CD4-positive, alpha-beta T cell (primary cell): ENCODE data around the gene LSR. TPM values are rescaled to one million over a fixed set of nuclear protein-coding genes. Genes with fewer than 3 reads are reported as not detected.
A peak's percentile ranks its signal among the peaks of the same experiment; 100 is the strongest.

Experiments used
- ATAC-seq: fragments of 200-7000 bp; cut with Tn5 transposase; one replicate; pipeline ENCODE4 v1.10.0; 2022; ENCODE audit warnings: mild to moderate bottlenecking; ENCODE audit not compliant: poor library complexity
- CTCF ChIA-PET: fragments of 350-600 bp; sonication (Branson Sonifier 250); formaldehyde crosslinking; loops from one replicate; lab custom pipeline; 2021; ENCODE audit warnings: antibody characterized with exemption, inconsistent platforms; lab: Charles Lee
- POLR2A ChIA-PET: fragments of 350-600 bp; sonication (Branson Sonifier 250); formaldehyde crosslinking; loops from one replicate; lab custom pipeline; 2021; ENCODE audit warnings: antibody characterized with exemption, inconsistent platforms; lab: Charles Lee
- DNase-seq, 14 experiments: peaks; one replicate each; pipeline ENCODE4 v3.0.0-alpha.2; 2013 to 2020; ENCODE audit warnings: mixed read lengths in 2 of 14
- H3K27ac ChIP-seq, 2 donors: one replicate each; pipeline versions ENCODE4 v1.5.1 to v1.7.0; 2013; ENCODE audit warnings: low read length in 2 of 2, low read depth in 1 of 2, mild to moderate bottlenecking in 1 of 2
- H3K27me3 ChIP-seq, 2 experiments: 1 replicate in 1 of 2; 2 replicates in 1 of 2; pipeline versions ENCODE4 v1.6.1 to v1.7.0; 2013; ENCODE audit warnings: low read length in 2 of 2, control low read depth in 1 of 2, mild to moderate bottlenecking in 1 of 2, moderate library complexity in 1 of 2; ENCODE audit not compliant: insufficient read depth in 2 of 2, control insufficient read depth in 1 of 2
- H3K36me3 ChIP-seq: one replicate; pipeline ENCODE4 v1.6.1; 2013; ENCODE audit warnings: low read length, control low read depth; ENCODE audit not compliant: insufficient read depth
- H3K4me1 ChIP-seq: one replicate; pipeline ENCODE4 v1.6.1; 2013; ENCODE audit warnings: low read length, control low read depth; ENCODE audit not compliant: insufficient read depth
- H3K4me3 ChIP-seq: one replicate; pipeline ENCODE4 v1.5.1; 2013; ENCODE audit warnings: mild to moderate bottlenecking, low read length, moderate library complexity
- H3K9me3 ChIP-seq, 2 experiments: 1 replicate in 1 of 2; 2 replicates in 1 of 2; pipeline versions ENCODE4 v1.6.1 to v1.7.0; 2013; ENCODE audit warnings: low read length in 2 of 2, mild to moderate bottlenecking in 2 of 2, control low read depth in 1 of 2, moderate library complexity in 1 of 2; ENCODE audit not compliant: control insufficient read depth in 1 of 2, insufficient read depth in 1 of 2
- H3K27ac Mint-ChIP-seq: one replicate; pipeline ENCODE4 v1.8.0; 2020; ENCODE audit warnings: mixed read lengths
- H3K27me3 Mint-ChIP-seq: one replicate; pipeline ENCODE4 v1.8.0; 2021; ENCODE audit warnings: mixed read lengths
- H3K36me3 Mint-ChIP-seq: one replicate; pipeline ENCODE4 v1.8.0; 2021; ENCODE audit warnings: low read depth, mixed read lengths
- H3K4me1 Mint-ChIP-seq: one replicate; pipeline ENCODE4 v1.8.0; 2021; ENCODE audit warnings: low read depth, mixed read lengths
- H3K4me3 Mint-ChIP-seq: one replicate; pipeline ENCODE4 v1.8.0; 2020; ENCODE audit warnings: mild to moderate bottlenecking, mixed read lengths
- H3K9me3 Mint-ChIP-seq: one replicate; pipeline ENCODE4 v1.8.0; 2020; ENCODE audit warnings: mixed read lengths
- intact Hi-C, 2 experiments: fragments of 100-400 bp; cut with DNase I in 1 of 2; cut with micrococcal nuclease in 1 of 2; formaldehyde crosslinking; loops; one replicate each; pipeline versions ENCODE4 v1.15.1 to v1.9.0; 2023 to 2025; cut with DNase I, micrococcal nuclease
- total RNA-seq, 174 experiments: library from RNA in 2 of 174; stranded (reverse) in 2 of 174; gene quantifications; one replicate each; pipeline ENCODE4 v1.2.3 and lab custom pipeline; 2021 to 2026
- TF ChIP-seq, protein P1 (sequence below): fragments of 200-600 bp; IDR thresholded peaks from one replicate; pipeline ENCODE4 v1.8.0; 2022; ENCODE audit warnings: antibody characterized with exemption, mild to moderate bottlenecking

Gene LSR
- total RNA-seq, 2 experiments from 2014 or later = 45.0 to 47.9 TPM

DNA sequence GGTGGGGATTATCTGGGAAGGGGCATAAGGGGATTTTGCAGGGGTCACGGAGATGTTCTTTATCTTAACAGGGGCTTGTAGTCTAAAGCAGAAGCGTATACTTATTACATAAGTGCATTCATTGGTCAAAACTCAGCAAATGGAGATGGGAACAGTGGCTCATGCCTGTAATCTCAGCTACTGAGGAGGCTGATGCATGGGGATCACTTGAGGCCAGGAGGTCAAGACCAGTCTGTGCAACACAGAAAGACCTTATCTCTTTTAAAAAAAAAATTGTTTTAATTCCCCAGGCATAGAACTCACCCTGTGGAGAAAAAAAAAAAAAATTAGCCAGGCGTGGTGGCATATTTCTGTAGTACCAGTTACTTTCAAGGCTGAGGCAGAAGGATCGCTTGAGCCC, 39.2 kb upstream of the LSR start:
- peaks cover 83% of the 10 kb centered on the region for H3K4me1 Mint-ChIP-seq

DNA sequence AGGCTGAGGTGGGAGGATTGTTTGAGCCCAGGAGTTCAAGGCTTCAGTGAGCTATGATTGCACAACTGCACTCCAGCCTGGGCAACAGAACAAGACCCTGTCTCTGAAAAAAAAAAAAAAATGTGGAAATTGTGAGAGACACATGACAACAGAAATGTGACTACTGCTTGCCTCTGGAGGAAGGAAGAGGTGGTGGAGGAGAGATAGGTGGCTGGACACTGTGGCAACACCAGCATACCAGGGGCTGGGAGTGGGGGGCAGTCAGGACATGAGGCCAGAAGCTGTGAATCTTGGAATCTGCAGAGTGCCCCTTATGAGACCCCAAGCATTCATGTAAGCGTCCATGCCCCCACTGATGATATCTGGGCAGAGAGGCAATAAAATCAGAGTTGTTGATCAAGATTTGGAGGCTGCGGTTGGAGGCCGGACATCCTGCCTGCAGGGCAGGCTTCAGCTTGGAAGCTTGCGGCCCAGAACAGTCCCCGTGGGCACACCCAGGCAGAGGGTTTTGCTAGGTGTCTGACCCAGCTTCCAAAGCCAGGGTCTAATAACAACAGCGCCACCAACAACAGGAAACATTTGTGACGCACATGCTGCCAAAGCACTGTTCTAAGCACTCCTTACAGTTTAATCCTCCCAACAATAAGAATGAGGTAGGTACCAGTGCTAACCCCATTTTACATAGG, 37.1 kb upstream of the LSR start:
- Mint-ChIP-seq H3K36me3 (peaks cover 4% of the 10 kb centered on the region), H3K27ac (peak overlapping the region; percentile 99), H3K4me1 (peaks cover 83% of the 10 kb centered on the region), H3K4me3 (peak overlapping the region; percentile 76), H3K27me3 (no peaks in the 10 kb centered on the region), H3K9me3 (no peaks in the 10 kb centered on the region)
- Histone ChIP-seq H3K27me3 (no peaks in the 10 kb centered on the region), H3K9me3 (peaks cover 0 to 12% of the 10 kb centered on the region in 2 experiments), H3K4me1 (peaks cover 95% of the 10 kb centered on the region), H3K27ac (peak overlapping the region; percentile 95 to 96), H3K36me3 (no peaks in the 10 kb centered on the region), H3K4me3 (no peak overlapping the region)
- peak; percentile 76 to 97 (median 84) for DNase-seq
- peak; percentile 52 for ATAC-seq
- TF ChIP-seq, protein P1, sequence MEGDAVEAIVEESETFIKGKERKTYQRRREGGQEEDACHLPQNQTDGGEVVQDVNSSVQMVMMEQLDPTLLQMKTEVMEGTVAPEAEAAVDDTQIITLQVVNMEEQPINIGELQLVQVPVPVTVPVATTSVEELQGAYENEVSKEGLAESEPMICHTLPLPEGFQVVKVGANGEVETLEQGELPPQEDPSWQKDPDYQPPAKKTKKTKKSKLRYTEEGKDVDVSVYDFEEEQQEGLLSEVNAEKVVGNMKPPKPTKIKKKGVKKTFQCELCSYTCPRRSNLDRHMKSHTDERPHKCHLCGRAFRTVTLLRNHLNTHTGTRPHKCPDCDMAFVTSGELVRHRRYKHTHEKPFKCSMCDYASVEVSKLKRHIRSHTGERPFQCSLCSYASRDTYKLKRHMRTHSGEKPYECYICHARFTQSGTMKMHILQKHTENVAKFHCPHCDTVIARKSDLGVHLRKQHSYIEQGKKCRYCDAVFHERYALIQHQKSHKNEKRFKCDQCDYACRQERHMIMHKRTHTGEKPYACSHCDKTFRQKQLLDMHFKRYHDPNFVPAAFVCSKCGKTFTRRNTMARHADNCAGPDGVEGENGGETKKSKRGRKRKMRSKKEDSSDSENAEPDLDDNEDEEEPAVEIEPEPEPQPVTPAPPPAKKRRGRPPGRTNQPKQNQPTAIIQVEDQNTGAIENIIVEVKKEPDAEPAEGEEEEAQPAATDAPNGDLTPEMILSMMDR = peak; percentile 20
- POLR2A ChIA-PET = interaction anchor here (0.6 to 4.4 kb wide), 36 partner anchors 8 to 692 kb away, joined by 3 to 56 read pairs (median 6); partner anchors contain the start of genes FXYD5, FXYD7, IGFLR1 and USF2
- CTCF ChIA-PET = interaction anchor here (1.1 to 1.6 kb wide), 9 partner anchors 8 to 167 kb away, joined by 3 to 10 read pairs (median 4); partner anchors contain the start of gene FXYD5
- intact Hi-C loops = loop anchor here in 1 of 2 experiments (2.0 to 10.0 kb wide), 5 partner anchors 53 to 209 kb away; partner anchors contain the start of genes FXYD5, FXYD7, GRAMD1A and USF2

More for the DNA sequence above, 39.2 kb upstream of the LSR start:
- H3K27ac ChIP-seq = peak overlapping the region; percentile 52 to 55
- peaks cover 0 to 10% of the 10 kb centered on the region in 2 experiments for H3K9me3 ChIP-seq
- ChIA-PET CTCF (no interaction called here), POLR2A (interaction anchor here (2.5 to 4.4 kb wide), 2 partner anchors 28 to 67 kb away, joined by 10 to 38 read pairs; partner anchors contain the start of gene FXYD7)
- ATAC-seq (no peak), DNase-seq (no peak)
- H3K36me3 ChIP-seq = no peaks in the 10 kb centered on the region
- H3K27ac Mint-ChIP-seq = peak overlapping the region; percentile 99
- intact Hi-C loops = loop anchor here (2.0 to 10.0 kb wide), 7 partner anchors 38 to 212 kb away; partner anchors contain the start of genes FXYD5 (in 2 of the 2), GRAMD1A (in 1 of the 2), LSR (in 1 of the 2) and USF2 (in 1 of the 2)
- H3K4me3 ChIP-seq = no peak overlapping the region
- no peaks in the 10 kb centered on the region for H3K27me3 Mint-ChIP-seq
- H3K9me3 Mint-ChIP-seq = no peaks in the 10 kb centered on the region
- no peak overlapping the region for H3K4me3 Mint-ChIP-seq
- H3K27me3 ChIP-seq = no peaks in the 10 kb centered on the region
- TF ChIP-seq, protein P1 = no peak
- peaks cover 97% of the 10 kb centered on the region for H3K4me1 ChIP-seq
- H3K36me3 Mint-ChIP-seq = peaks cover 4% of the 10 kb centered on the region

DNA sequence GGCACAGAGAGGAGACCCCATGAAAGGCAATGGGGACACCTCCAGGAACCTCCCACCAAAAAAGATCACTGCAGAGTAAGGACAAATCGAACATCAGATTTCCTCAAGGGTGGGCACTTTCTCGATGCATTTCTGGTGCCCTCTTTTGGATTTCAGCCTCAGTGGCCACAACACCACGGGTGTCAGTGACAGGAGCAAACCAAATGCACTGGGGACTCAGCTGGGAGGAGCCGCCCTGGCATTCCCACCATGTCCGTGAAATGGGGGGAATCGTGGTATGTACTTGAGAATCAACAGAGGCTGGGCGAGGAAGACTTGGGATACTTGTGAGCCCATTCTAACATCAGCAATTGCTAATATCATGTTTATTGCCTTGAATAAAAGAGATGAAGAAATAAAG, 36.6 kb upstream of the LSR start:
- Histone ChIP-seq H3K27ac (peak overlapping the region; percentile 95 to 96), H3K27me3 (no peaks in the 10 kb centered on the region), H3K4me3 (no peak overlapping the region), H3K36me3 (no peaks in the 10 kb centered on the region), H3K9me3 (peaks cover 0 to 16% of the 10 kb centered on the region in 2 experiments), H3K4me1 (peaks cover 94% of the 10 kb centered on the region)
- Mint-ChIP-seq H3K9me3 (no peaks in the 10 kb centered on the region), H3K36me3 (peaks cover 4% of the 10 kb centered on the region), H3K27me3 (no peaks in the 10 kb centered on the region), H3K4me1 (peaks cover 81% of the 10 kb centered on the region), H3K4me3 (peak overlapping the region; percentile 76), H3K27ac (peak overlapping the region; percentile 99)
- ATAC-seq (no peak), DNase-seq (peak in 2 of 14 experiments; percentile 10 to 18)
- intact Hi-C loops = loop anchor here in 1 of 2 experiments (2.0 to 10.0 kb wide), 4 partner anchors 53 to 210 kb away; partner anchors contain the start of genes FXYD7, GRAMD1A and USF2
- TF ChIP-seq, protein P1 = no peak
- CTCF ChIA-PET = interaction anchor here (1.0 to 1.6 kb wide), 9 partner anchors 8 to 168 kb away, joined by 3 to 10 read pairs (median 4); partner anchors contain the start of gene FXYD5
- POLR2A ChIA-PET = interaction anchor here (0.7 to 4.4 kb wide), 30 partner anchors 8 to 251 kb away, joined by 3 to 56 read pairs (median 6); partner anchors contain the start of genes FXYD5, FXYD7 and USF2
